ENCODE data around the gene CPNE4.

DNA sequence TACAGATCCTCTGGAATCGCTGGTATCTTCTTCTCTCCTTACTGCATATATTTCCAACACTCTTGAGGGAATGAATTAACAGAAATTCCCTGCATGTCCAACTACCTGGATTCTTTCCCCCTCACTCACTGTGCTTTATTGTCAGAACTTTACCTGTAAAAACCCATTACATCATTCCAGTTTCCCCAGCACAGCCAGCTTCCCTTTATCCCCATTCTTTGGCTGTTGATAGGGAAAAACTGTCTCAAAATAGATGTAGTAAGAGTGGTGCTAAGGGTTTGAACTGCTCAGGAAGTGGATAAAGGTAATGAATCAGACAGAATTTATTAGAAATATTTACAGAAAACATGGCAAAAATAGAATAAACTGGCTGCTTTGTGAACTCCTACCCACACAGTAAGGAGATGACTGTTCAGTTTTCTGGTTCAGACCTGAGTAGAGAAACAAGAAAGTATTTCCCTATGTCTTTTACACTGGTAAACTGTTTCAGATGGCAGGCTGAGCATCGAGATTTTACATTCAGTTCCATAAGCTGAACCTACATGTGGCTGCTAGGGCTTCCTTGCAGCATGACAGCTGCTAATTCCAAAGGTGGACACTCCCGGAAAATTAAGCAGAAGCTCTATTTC is 188.4 kb downstream of the CPNE4 start:
- no peak for TF ChIP-seq POLR2AphosphoS5 (IDR thresholded peaks at IDR 0.05; ENCODE audit: borderline replicate concordance, low read depth, low read length)
- no peak for TF ChIP-seq EZH2 (IDR thresholded peaks at IDR 0.05)

Measured in SK-N-MC (cell line).